Activated naive CD8-positive, alpha-beta T cell treated with anti-CD3 and anti-CD28 coated beads, Interleukin-2, amount 50 U/mL, for 24 hours (primary cell): ENCODE measurements around the gene AKNA.
A peak's percentile ranks its signal among the peaks of the same experiment; 100 is the strongest.

Source experiments
- ATAC-seq: fragments of 150-1000 bp; cut with Tn5 transposase; one replicate; pipeline ENCODE4 v1.10.0; 2021
- DNase-seq: peaks from one replicate; pipeline ENCODE4 v3.0.0; 2021
- H3K27ac Mint-ChIP-seq: one replicate; pipeline ENCODE4 v1.8.0; 2021; ENCODE audit warnings: mild to moderate bottlenecking, mixed read lengths
- H3K27me3 Mint-ChIP-seq: one replicate; pipeline ENCODE4 v1.8.0; 2021; ENCODE audit warnings: mixed read lengths
- H3K36me3 Mint-ChIP-seq: one replicate; pipeline ENCODE4 v1.8.0; 2021; ENCODE audit warnings: low read depth, mixed read lengths
- H3K4me1 Mint-ChIP-seq: one replicate; pipeline ENCODE4 v1.8.0; 2021; ENCODE audit warnings: mixed read lengths
- H3K4me3 Mint-ChIP-seq: one replicate; pipeline ENCODE4 v1.8.0; 2021; ENCODE audit warnings: mild to moderate bottlenecking, moderate library complexity, mixed read lengths
- H3K9me3 Mint-ChIP-seq: one replicate; pipeline ENCODE4 v1.8.0; 2021; ENCODE audit warnings: mixed read lengths

Gene AKNA

DNA sequence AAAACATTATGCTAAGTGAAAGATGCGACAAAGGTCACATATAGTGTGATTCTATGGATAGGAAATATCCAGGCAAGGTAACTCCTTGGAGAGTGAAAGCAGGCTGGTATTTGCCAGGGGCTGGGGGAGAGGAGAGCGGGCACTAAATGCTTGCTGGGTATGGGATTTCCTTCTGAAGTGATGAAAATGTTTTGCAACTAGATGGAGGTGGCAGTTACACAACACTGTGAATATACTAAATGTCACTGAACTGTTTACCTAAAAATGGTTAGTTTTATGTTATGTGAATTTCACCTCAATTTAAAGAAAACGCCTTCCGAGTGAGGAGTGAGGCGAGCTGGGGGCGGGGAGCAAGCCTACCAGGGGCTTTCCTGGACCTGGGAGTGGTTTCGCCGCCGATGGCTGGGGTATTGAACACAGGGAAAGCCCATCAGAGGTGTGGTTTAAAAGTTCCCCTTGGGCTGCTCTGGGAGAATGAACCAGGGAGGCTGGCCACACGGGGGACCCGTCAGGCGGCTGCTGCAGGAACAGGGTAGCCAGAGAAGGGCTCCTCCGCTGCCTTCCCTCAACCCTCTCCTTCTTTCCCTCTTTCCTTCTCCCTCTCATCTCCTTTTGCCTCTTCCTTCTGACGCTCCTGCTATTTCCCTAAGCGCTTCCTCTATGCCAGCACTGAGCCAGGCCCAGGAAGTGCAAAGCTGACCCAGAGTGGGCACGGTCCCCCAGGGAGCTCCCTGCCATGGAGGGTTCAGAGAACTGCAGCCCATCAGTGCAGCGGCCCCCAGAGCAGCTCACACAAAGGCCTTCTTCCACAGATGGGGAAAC, 4.9 kb downstream of the AKNA start:
- peak; percentile 86 for DNase-seq
- Mint-ChIP-seq H3K27ac (peak overlapping the region; percentile 97), H3K27me3 (no peaks in the 10 kb centered on the region), H3K9me3 (no peaks in the 10 kb centered on the region), H3K4me3 (peak overlapping the region; percentile 87), H3K36me3 (peaks cover 70% of the 10 kb centered on the region), H3K4me1 (peaks cover 85% of the 10 kb centered on the region)
- ATAC-seq, result peak; percentile 44

DNA sequence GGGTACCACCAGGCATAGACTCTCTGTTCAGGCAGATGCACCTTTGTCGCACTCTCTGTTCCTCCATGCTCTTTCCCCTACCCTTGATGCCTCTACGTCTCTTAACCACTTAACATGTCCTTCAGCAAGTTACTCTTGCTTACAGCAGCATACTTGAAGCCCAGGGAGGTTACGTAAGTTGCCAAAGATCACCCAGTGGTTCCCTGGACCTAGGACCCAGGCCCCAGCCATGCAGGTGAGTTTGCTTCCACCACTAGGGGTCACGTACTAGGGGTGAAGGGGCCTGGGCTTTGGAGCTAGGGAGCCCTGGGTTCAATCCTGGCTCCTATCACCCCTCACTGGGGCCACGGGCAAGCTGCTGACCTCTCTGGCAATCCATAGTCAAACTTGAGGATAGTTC, 8.9 kb downstream of the AKNA start:
- Mint-ChIP-seq H3K27me3 (no peaks in the 10 kb centered on the region), H3K4me3 (no peak overlapping the region), H3K27ac (peak overlapping the region; percentile 97), H3K36me3 (peaks cover 72% of the 10 kb centered on the region), H3K4me1 (peaks cover 91% of the 10 kb centered on the region), H3K9me3 (no peaks in the 10 kb centered on the region)
- ATAC-seq (no peak), DNase-seq (no peak)

DNA sequence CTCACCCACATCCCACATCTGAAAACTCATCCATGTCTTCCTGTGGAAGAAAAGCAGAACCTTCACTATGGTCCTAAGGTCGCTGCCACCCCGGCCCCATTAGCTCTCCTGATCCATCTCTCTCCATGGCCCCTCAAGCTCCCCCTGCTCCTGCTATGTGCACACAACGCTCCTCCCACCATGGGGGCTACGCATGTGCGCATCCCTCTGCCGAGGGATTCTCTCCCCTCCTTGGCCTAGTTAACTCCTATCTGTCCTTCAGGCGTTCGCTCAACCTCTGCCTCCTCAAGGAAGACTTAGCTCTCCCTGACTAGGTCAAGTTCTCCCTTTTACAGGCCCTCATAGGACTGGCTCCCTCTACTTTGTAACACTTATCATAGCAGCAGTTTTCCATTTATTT, 9.8 kb downstream of the AKNA start:
- peak overlapping the region; percentile 97 for H3K27ac Mint-ChIP-seq
- DNase-seq, result no peak
- no peak overlapping the region for H3K4me3 Mint-ChIP-seq
- H3K4me1 Mint-ChIP-seq, result peaks cover 91% of the 10 kb centered on the region
- no peaks in the 10 kb centered on the region for H3K27me3 Mint-ChIP-seq
- peaks cover 72% of the 10 kb centered on the region for H3K36me3 Mint-ChIP-seq
- no peaks in the 10 kb centered on the region for H3K9me3 Mint-ChIP-seq
- ATAC-seq, result no peak

DNA sequence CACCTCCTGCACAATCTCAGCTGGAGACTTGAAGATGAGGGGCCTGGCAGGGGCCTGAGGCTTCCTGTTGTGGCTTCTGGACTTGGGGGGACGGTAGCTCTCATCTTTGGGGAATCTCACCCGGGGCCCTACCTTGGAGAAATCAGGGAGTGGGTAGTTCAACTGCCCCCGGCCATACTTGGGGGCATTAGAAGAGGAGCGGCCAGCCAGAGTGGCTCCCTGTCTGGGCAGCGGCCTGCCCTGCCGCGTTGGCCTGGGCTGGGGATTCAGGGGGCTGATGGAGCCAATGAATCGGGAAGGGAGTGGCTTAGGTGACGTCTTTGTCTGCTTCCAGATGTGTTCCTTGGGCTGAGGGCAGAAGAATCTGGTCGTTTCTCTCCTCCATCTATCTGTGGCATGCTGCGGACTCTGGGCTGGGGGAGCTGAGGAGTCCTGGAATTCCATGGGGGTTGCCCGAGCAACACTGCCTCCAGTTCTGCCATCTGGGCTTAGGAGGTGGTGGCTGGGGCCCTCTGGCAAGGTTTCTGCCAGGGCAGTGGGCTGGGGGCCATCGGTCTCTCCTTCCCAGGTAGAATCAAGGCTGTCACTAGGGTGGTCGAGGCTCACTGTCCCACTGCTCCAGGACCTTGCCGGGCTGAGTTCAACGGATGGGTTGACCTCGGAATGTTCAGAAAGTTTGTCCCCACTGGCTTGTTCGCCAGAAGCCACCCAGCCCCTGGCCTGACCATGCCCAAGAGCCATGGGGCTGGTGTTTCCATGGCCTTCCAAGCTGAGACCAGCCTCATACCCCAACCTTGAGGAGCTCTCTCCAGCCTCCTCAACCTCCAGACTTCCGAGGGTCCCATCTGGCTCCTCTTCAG, 11.0 kb downstream of the AKNA start:
- Mint-ChIP-seq H3K27ac (peak overlapping the region; percentile 60), H3K27me3 (no peaks in the 10 kb centered on the region)

DNA sequence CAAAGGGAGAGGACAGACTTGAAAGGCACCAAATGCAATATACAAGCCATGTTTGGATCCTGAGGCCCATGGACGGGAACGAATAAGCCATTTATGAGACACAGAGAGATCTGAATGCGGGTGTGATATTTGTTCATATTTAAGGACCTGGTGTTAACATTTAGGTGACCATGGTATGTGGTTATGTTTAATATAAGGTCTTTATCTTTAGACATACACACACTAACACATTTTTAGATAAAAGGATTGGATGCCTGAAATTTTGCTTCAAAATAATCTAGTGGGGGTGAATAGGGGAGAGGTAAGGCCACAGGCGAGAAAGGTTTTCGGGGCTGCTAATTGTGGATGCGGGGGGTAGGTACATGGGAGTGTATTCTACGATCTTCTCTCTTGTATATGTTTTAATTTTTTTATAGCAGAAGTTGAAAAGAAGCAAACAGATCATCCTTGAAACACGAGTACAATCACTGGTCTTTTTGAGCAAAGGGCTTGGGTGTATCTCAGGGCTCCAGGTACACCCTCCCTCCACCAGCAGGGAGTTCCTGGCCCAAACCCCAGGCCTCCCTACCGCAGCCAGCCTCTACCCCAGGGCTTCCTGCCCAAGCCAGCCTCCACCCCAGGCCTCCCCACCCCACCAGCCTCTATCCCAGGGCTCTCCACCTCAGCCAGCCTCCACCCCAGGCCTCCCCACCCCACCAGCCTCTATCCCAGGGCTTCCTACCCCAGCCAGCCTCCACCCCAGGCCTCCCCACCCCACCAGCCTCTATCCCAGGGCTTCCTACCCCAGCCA, 12.2 kb downstream of the AKNA start:
- peaks cover 75% of the 10 kb centered on the region for H3K36me3 Mint-ChIP-seq
- ATAC-seq (no peak), DNase-seq (peak; percentile 37)
- peak overlapping the region; percentile 84 for H3K27ac Mint-ChIP-seq
- peaks cover 91% of the 10 kb centered on the region for H3K4me1 Mint-ChIP-seq
- H3K9me3 Mint-ChIP-seq, result no peaks in the 10 kb centered on the region
- H3K4me3 Mint-ChIP-seq, result peak overlapping the region; percentile 18
- no peaks in the 10 kb centered on the region for H3K27me3 Mint-ChIP-seq

More for the DNA sequence above, 11.0 kb downstream of the AKNA start:
- Mint-ChIP-seq H3K4me1 (peaks cover 91% of the 10 kb centered on the region), H3K9me3 (no peaks in the 10 kb centered on the region), H3K4me3 (no peak overlapping the region), H3K36me3 (peaks cover 74% of the 10 kb centered on the region)
- DNase-seq (no peak), ATAC-seq (no peak)

DNA sequence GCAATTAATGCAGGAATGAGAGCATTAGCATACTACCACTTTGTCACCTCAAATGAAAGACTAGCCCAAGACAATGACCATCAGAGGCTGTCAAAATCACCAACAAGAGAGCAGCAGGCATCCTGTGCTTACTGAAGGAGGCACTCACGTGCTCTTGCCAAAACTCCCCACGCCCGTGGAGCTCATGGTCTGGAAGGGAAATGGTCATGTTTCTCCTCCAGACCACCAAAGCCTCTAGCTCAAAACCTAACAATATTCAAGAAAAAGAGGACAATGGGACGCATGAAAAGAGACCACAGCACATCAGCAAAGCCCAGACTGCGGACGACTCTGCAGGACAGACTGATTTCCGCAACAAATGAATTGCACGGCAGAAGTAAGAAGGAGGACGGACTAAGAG, 12.8 kb downstream of the AKNA start:
- peaks cover 75% of the 10 kb centered on the region for H3K36me3 Mint-ChIP-seq
- H3K4me3 Mint-ChIP-seq, result peak overlapping the region; percentile 18
- no peaks in the 10 kb centered on the region for H3K9me3 Mint-ChIP-seq
- ATAC-seq (no peak), DNase-seq (no peak)
- peak overlapping the region; percentile 84 for H3K27ac Mint-ChIP-seq
- H3K4me1 Mint-ChIP-seq, result peaks cover 87% of the 10 kb centered on the region
- no peaks in the 10 kb centered on the region for H3K27me3 Mint-ChIP-seq

DNA sequence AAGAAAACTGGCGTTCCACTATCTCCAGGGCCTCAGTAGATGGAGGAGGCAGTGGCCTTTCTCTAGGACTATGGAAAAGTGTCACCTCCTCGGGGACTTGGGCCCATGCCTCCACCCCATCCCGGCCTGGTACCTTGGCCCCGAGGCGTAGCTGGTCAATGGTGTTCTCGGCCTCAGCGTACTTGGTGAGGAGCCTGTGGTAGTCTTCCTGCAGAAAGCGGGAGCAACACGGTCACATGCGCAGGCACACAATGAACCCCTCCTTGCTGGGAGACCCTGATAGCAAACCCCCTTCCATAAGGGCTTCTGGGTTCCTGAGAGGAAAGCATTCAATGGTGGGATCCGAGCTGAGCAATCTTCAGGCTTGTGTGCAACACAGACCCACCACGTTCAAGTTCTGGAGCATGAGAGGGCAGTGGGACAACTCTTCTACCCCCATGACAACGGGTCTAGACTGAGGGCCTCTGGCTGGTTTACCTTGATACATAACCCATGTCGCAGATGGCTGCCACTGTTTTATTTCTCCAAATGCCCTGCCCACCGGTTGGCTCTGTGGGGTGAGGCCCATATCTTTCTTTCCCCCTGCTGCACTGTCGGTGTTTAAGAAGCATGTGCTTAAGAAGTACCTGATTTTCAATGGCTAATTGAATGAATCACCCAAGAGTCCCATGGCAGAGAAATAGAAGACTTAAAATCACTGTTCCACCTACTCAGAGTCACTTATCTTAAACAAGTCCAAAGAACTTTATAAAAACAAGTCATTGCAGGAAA, 13.6 kb downstream of the AKNA start:
- Mint-ChIP-seq H3K27me3 (no peaks in the 10 kb centered on the region), H3K36me3 (peaks cover 76% of the 10 kb centered on the region), H3K27ac (peak overlapping the region; percentile 84), H3K9me3 (peaks cover 3% of the 10 kb centered on the region), H3K4me3 (peak overlapping the region; percentile 30), H3K4me1 (peaks cover 86% of the 10 kb centered on the region)
- ATAC-seq (no peak), DNase-seq (no peak)

DNA sequence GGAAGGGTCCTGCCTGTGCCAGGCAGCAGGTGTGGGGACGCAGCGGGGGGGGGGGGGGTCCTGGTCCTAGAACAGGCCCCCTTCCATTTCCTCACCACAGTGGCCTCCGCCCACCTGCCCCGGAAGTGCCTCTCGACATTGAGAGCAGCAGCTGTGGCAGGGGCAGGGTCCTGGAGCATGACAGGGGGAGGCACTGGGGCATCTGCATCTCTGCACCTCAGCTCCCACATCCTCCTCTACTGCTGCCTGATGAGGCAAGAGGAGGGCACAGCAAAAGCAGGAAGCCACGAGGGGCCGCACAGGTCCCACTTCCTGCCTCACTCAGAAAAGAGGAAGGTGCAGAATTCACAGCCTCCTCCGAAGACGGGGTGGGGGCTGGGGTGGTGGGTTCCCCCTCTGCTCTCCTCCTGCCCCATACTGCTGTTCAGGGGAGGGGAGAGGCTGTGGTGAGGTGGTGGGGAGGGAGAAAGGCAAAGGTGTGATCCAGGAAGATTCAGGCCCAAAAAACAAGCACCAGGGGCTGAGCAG, 14.8 kb downstream of the AKNA start:
- DNase-seq (peak; percentile 86), ATAC-seq (peak; percentile 92)
- peak overlapping the region; percentile 70 for H3K4me3 Mint-ChIP-seq
- H3K9me3 Mint-ChIP-seq, result peaks cover 3% of the 10 kb centered on the region
- no peaks in the 10 kb centered on the region for H3K27me3 Mint-ChIP-seq
- peak overlapping the region; percentile 84 for H3K27ac Mint-ChIP-seq
- H3K4me1 Mint-ChIP-seq, result peaks cover 83% of the 10 kb centered on the region
- H3K36me3 Mint-ChIP-seq, result peaks cover 72% of the 10 kb centered on the region

DNA sequence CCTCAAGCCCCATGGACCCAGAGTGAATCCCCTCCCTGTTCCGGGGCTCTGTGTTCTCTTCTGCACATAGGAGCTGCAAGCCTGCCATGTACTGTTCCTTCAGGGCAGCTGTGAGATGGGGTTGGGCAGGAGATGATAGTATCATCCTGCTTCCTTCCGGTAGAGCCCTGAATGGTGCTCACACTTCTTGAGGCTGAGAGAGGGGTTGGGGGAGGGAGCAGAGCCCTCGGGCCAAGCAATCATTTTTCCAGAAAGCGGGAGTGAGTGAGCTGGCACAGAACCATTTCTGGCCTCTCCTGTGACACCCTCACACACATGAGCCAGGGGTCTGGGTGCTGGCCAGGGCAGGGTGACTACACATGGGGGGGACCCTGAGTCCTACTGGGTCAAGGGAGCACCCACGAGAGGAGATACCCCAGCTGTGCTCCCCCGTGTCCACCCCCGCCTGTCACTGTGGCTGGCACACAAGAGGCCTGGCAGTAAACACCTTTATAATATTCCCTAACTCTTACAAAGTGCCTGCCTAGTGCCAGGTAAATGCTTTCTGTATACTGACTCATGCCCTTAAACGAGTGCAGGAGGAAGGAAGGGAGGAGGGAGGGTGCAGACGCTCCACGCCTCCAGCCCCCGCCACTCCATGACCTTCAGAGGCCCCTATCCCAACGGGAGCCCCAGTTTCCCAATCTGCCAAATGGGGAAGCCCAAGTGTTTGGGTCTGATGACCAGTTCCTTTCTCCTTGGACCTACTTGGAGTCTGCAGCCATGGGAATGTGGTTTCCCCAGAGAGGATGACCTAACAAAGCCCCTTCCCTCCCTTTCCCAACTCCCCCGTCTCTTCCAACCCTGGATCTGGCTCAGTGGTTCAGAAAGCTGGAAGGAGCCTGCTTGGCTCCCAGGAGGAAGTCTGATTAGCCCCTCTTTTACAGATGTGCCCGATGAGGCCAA, 15.5 kb downstream of the AKNA start:
- peak; percentile 51 for ATAC-seq
- DNase-seq, result peak; percentile 54
- no peaks in the 10 kb centered on the region for H3K27me3 Mint-ChIP-seq
- H3K4me1 Mint-ChIP-seq, result peaks cover 84% of the 10 kb centered on the region
- H3K36me3 Mint-ChIP-seq, result peaks cover 72% of the 10 kb centered on the region
- H3K27ac Mint-ChIP-seq, result peak overlapping the region; percentile 84
- peak overlapping the region; percentile 70 for H3K4me3 Mint-ChIP-seq
- H3K9me3 Mint-ChIP-seq, result peaks cover 3% of the 10 kb centered on the region

DNA sequence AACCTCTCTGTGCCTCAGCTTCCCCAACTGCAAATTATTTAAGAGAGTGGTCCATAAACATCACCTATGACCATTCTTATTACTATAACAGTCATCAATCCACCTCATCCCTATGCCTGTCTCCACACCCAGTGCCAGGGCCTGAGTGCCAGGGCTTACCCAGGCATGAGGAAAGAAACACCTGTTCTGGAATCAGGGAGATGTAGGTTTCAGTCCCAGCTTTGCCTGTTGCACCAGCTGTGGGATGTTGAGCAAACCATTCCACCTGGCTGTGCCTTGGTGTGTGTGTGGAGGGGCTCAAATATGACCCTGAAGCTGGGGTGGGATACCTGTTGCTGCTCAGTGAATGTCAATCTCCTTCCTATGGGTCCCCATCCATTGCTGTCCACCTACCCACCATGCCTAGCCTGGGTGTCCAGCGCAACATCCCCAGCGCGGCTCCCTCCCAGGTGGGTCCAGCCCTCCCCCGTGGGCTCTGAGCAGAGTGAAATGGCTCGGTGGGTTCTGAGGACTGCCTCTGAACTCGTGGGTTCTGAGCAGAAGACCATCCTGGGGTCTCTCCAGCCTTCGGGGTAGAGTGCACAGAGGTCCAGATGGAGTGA, 16.3 kb downstream of the AKNA start:
- ATAC-seq (no peak), DNase-seq (no peak)
- peaks cover 3% of the 10 kb centered on the region for H3K9me3 Mint-ChIP-seq
- H3K27me3 Mint-ChIP-seq, result no peaks in the 10 kb centered on the region
- peaks cover 87% of the 10 kb centered on the region for H3K4me1 Mint-ChIP-seq
- H3K36me3 Mint-ChIP-seq, result peaks cover 73% of the 10 kb centered on the region
- peak overlapping the region; percentile 84 for H3K27ac Mint-ChIP-seq
- peak overlapping the region; percentile 70 for H3K4me3 Mint-ChIP-seq

DNA sequence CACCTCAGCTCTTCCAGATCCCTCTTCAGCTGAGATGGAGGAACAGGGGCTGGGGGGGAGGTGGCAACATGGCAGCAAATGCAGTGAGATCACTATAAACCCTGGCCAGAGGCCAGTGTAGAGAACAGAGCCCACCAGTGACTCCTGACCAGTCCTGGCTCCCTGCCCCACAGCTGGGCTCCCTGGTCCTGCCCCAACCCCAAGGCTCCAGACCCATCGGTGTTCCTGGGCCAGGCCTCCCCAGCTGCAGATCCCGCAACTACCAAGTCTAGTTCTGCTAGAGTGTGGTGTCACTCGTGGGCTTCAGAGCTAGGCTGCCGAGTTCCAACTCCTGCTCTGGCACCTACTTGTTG, 16.8 kb downstream of the AKNA start:
- Mint-ChIP-seq H3K36me3 (peaks cover 76% of the 10 kb centered on the region), H3K27ac (peak overlapping the region; percentile 84)

DNA sequence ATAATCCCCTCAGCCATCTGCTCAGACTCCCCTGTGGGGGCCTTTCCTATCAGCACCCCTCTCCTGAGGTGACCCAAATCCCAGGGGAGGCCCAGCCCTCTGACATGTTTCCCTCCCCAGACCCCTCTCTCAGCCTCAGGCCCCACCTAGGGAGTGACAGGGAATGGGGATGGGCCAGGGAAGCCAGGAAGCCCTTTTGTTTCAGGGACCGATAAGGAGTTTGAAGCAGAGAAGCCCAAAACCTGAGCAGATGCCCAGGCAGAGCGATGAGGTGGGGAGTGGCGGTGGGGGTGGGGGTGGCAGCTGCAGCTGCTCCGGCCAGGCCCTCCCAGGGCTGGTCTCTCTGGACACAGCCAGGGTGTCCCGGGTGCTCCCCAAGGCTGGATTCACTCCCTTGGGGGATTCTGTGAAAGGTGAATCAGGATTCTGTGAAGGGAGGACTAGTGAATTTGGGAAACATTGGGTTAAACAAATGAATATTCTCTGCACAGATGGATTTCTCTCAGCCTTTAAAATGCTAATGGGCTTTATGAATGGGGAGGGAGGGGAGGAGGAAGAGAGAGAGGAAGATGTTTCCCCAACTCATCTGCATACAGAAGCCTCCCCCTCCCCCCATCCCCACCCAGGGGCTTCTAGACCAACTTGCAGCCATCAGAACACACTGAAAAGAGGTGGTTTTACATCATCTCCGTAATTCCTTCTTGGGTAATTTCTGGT, 17.4 kb downstream of the AKNA start:
- Mint-ChIP-seq H3K4me3 (no peak overlapping the region), H3K9me3 (peaks cover 3% of the 10 kb centered on the region), H3K27ac (peak overlapping the region; percentile 84)

More for the DNA sequence above, 16.8 kb downstream of the AKNA start:
- ATAC-seq, result no peak
- DNase-seq, result no peak
- Mint-ChIP-seq H3K4me3 (no peak overlapping the region), H3K27me3 (no peaks in the 10 kb centered on the region), H3K9me3 (peaks cover 3% of the 10 kb centered on the region), H3K4me1 (peaks cover 90% of the 10 kb centered on the region)

More for the DNA sequence above, 17.4 kb downstream of the AKNA start:
- peaks cover 91% of the 10 kb centered on the region for H3K4me1 Mint-ChIP-seq
- H3K27me3 Mint-ChIP-seq, result no peaks in the 10 kb centered on the region
- DNase-seq (no peak), ATAC-seq (no peak)
- H3K36me3 Mint-ChIP-seq, result peaks cover 76% of the 10 kb centered on the region
